Pancreas (tissue), 10 donors: Measurements from ENCODE around the gene C8B. TPM values are rescaled to one million over a fixed set of nuclear protein-coding genes. Genes with fewer than 3 reads are reported as not detected.

Experiments
- ATAC-seq, 4 donors: fragments of 200-7000 bp; cut with Tn5 transposase; one replicate each; pipeline versions ENCODE4 v1.8.0 to v1.9.1; 2020; ENCODE audit warnings: mild to moderate bottlenecking in 4 of 4, moderate library complexity in 4 of 4
- DNase-seq, 6 donors: peaks; one replicate each; pipeline ENCODE4 v3.0.0-alpha.2; 2020
- FAIRE-seq: peaks from 2 replicates; lab custom pipeline; 2012; peaks lifted over from hg19 to GRCh38; lab: Jason Lieb, UNC
- H3K27ac ChIP-seq, 4 donors: fragments of 200-600 bp; sonication (generic); 1 replicate in 3 of 4; 2 replicates in 1 of 4; pipeline versions ENCODE4 v1.5.0 to v1.8.0; 2020
- H3K27me3 ChIP-seq, 4 donors: fragments of 200-600 bp; one replicate each; pipeline ENCODE4 v1.8.0; 2021
- H3K36me3 ChIP-seq, 3 donors: fragments of 200-600 bp; sonication (generic) in 1 of 3; one replicate each; pipeline versions ENCODE4 v1.5.0 to v1.8.0; 2020 to 2021
- H3K4me1 ChIP-seq, 3 donors: fragments of 200-600 bp; one replicate each; pipeline ENCODE4 v1.8.0; 2021
- H3K4me3 ChIP-seq, 4 donors: fragments of 200-600 bp; sonication (generic) in 2 of 4; one replicate each; pipeline versions ENCODE4 v1.5.0 to v1.8.0; 2020 to 2021
- H3K9me3 ChIP-seq, 4 donors: fragments of 200-600 bp; one replicate each; pipeline ENCODE4 v1.8.0; 2021
- CTCF ChIP-seq, 4 donors: fragments of 200-600 bp; sonication (generic) in 3 of 4; IDR thresholded peaks; one replicate each; pipeline versions ENCODE4 v1.5.0 to v1.8.0; 2021; ENCODE audit warnings: antibody characterized with exemption in 4 of 4
- WGBS, 2 donors: extraction: QIAGEN DNeasy Blood & Tissue Kit; methylation state at CpG; one replicate each; pipeline ENCODE4 v1.1.7; 2013; 5-methylcytosine and 5-hydroxymethylcytosine counted together
- intact Hi-C, 3 donors: fragments of 100-400 bp; cut with DNase I; formaldehyde crosslinking; loops; one replicate each; pipeline versions ENCODE4 v1.11.1 to v1.14.2; 2022
- polyA plus RNA-seq, 2 donors: library from polyadenylated mRNA; stranded (reverse); fragments of 200-250 nt; gene quantifications; one replicate each; pipeline ENCODE4 v1.2.3, GENCODE V29; 2013
- total RNA-seq, 6 donors: library from RNA; stranded (reverse); fragmentation: NEBNext Ultra II Directional in 4 of 6; extraction: Animal tissue kit (Norgen Biotek cat#: 25700) in 4 of 6; gene quantifications; one replicate each; pipeline versions ENCODE4 v1.2.1 to v1.2.4, GENCODE V29; 2021 to 2023
- donor health status: healthy with polysubstance abuse.
- donor health status: DM: no; HTN: no; CAD: no; lungs with moderate emphysema.
- donor health status: DM: no; HTN: no; CAD: no.
- donor health status: control.
- donor health status: control.
- donor health status: Bipolar disorder and iron deficiency.
- donor health status: DM: yes; HTN: yes; CAD: no.
- donor health status: DM: no; HTN: no; CAD: no.
- donor health status: DM: no; HTN: no; CAD: no.
- donor health status: DM: yes; HTN: yes; CAD: no.

The C8B gene
- total and polyA plus RNA-seq, 8 donors, result 0.05 to 0.28 (median 0.18) TPM; not detected in 4

GRCh38 chr1:56908619-56909221 is 57.1 kb downstream of the C8B start:
- no peak overlapping the region for H3K27ac ChIP-seq
- H3K9me3 ChIP-seq, result no peaks in the 10 kb centered on the region
- intact Hi-C loops, result no loop called here
- H3K4me1 ChIP-seq, result peaks cover 0 to 19% (median 5%) of the 10 kb centered on the region in 3 donors
- no peak for FAIRE-seq
- no peak for ATAC-seq
- WGBS, 2 donors, result 91 to 96% methylated on average over 1 of the region's 1 CpG
- no peaks in the 10 kb centered on the region for H3K27me3 ChIP-seq
- H3K4me3 ChIP-seq, result no peak overlapping the region
- no peak for DNase-seq
- TF ChIP-seq CTCF (IDR thresholded peaks at IDR 0.05), result no peak
- H3K36me3 ChIP-seq, result no peaks in the 10 kb centered on the region

GRCh38 chr1:56905667-56906066 is 60.1 kb downstream of the C8B start:
- no peak for TF ChIP-seq CTCF (IDR thresholded peaks at IDR 0.05)
- WGBS, 2 donors, result 69 to 71% methylated on average over 3 of the region's 3 CpGs

GRCh38 chr1:56904663-56905397 is 61.0 kb downstream of the C8B start:
- no peak for TF ChIP-seq CTCF (IDR thresholded peaks at IDR 0.05)
- no peaks in the 10 kb centered on the region for H3K36me3 ChIP-seq
- intact Hi-C loops, result no loop called here
- DNase-seq, result no peak
- H3K4me3 ChIP-seq, result no peak overlapping the region
- no peak overlapping the region for H3K27ac ChIP-seq
- 68 to 74% methylated on average over 2 of the region's 2 CpGs for WGBS, 2 donors
- FAIRE-seq, result no peak
- no peaks in the 10 kb centered on the region for H3K27me3 ChIP-seq
- no peak for ATAC-seq
- H3K9me3 ChIP-seq, result no peaks in the 10 kb centered on the region
- H3K4me1 ChIP-seq, result peaks cover 0 to 3% (median 0%) of the 10 kb centered on the region in 3 donors

More at GRCh38 chr1:56905667-56906066, 60.1 kb downstream of the C8B start:
- H3K27ac ChIP-seq, result no peak overlapping the region
- peaks cover 0 to 10% (median 5%) of the 10 kb centered on the region in 3 donors for H3K4me1 ChIP-seq
- H3K27me3 ChIP-seq, result no peaks in the 10 kb centered on the region
- no peak for FAIRE-seq
- no peak overlapping the region for H3K4me3 ChIP-seq
- peak in 2 of 4 donors; percentile 45 to 56 for ATAC-seq
- no peak for DNase-seq
- intact Hi-C loops, result no loop called here
- H3K9me3 ChIP-seq, result no peaks in the 10 kb centered on the region
- H3K36me3 ChIP-seq, result no peaks in the 10 kb centered on the region

GRCh38 chr1:56903778-56904177 is 62.0 kb downstream of the C8B start:
- Histone ChIP-seq H3K27me3 (no peaks in the 10 kb centered on the region), H3K27ac (no peak overlapping the region), H3K9me3 (no peaks in the 10 kb centered on the region), H3K4me1 (peaks cover 0 to 3% (median 0%) of the 10 kb centered on the region in 3 donors), H3K4me3 (no peak overlapping the region), H3K36me3 (no peaks in the 10 kb centered on the region)
- no peak for DNase-seq
- 93 to 100% methylated on average over 1 of the region's 1 CpG for WGBS, 2 donors
- no peak for ATAC-seq
- no peak for TF ChIP-seq CTCF (IDR thresholded peaks at IDR 0.05)
- intact Hi-C loops, result no loop called here
- no peak for FAIRE-seq

GRCh38 chr1:56901716-56902115 is 64.1 kb downstream of the C8B start:
- no peak overlapping the region for H3K4me3 ChIP-seq
- H3K36me3 ChIP-seq, result no peaks in the 10 kb centered on the region
- intact Hi-C loops, result no loop called here
- no peak for TF ChIP-seq CTCF (IDR thresholded peaks at IDR 0.05)
- H3K4me1 ChIP-seq, result peaks cover 2 to 18% (median 15%) of the 10 kb centered on the region in 3 donors
- no peaks in the 10 kb centered on the region for H3K27me3 ChIP-seq
- H3K9me3 ChIP-seq, result no peaks in the 10 kb centered on the region
- DNase-seq (no peak), FAIRE-seq (no peak), ATAC-seq (no peak)
- WGBS, 2 donors, result 71 to 80% methylated on average over 3 of the region's 3 CpGs
- H3K27ac ChIP-seq, result no peak overlapping the region
